Measurements from ENCODE around the gene CHST12.
A peak's percentile ranks its signal among the peaks of the same experiment; 100 is the strongest.
"Not testable (repeated sequence)": the region's sequence is repeated elsewhere in the genome, so short reads cannot be mapped to it uniquely, and the experiment has no call there.

Gene CHST12

DNA sequence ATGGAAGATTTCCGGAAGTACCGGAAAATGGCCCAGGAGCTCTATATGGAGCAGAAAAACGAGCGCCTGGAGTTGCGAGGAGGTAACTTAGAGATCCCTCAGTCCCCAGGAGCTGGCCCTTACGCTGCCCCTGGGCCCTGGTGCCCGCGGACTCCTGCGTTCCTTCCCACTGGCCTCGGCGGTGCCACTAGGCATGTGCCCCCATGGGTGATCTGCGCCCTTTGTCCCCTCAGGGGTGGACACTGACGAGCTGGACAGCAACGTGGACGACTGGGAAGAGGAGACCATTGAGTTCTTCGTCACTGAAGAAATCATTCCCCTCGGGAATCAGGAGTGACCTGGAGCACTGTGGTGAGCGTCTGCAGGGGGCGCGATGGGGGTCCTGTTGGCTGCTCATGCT lies 24.2 kb upstream of the CHST12 start:
- DNase-seq: no peak

DNA sequence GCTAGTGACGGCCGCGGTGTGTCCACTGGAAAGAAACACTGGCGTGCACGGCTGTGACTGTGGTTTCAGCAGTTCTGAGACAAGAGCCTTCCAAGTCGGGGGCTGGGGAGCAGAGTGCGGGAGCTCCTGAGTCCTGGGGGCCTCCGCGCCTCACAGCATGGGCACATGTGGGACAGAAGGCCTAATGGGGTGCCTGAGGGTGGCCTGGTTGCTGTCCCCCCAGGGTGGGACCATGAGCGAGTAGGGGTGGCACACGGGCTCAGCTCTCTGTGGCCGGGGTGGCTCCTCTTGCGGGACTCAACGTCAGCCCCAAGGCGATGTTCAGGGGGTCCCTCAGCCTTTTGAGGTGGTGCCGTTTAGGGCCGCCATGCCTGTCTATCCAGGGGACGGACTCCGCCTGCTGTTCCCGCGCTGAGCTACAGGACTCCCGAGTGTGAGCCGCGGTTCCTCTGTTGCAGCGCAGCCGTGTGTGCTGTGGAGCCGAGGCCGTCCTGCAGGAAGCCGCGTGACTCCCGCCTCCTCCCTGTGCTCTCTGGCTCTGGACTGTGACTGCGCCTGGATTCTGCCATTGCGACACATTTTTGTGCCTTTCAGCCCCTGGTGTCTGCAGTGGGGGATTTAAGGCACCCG lies 23.5 kb upstream of the CHST12 start:
- DNase-seq: no peak

DNA sequence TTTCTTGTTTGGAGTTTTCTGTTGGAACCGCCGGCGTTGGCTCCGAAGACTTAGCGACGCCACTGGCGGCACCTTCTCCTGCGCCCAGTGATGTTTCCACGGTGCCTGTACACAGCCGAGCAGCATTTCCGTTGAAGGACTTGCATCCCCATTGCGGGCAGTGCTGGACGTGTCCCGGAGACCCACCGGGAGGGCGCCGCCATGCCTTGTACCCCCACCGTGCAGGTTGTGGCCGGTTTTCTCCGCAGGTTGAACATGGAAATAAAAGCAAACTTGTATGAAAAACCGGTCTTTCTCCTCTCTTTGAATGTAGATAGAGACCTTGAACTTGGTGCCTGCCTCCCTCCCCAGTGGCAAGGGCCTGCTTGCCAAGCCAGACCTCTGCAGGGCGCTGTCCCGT lies 22.9 kb upstream of the CHST12 start:
- no peak for DNase-seq

DNA sequence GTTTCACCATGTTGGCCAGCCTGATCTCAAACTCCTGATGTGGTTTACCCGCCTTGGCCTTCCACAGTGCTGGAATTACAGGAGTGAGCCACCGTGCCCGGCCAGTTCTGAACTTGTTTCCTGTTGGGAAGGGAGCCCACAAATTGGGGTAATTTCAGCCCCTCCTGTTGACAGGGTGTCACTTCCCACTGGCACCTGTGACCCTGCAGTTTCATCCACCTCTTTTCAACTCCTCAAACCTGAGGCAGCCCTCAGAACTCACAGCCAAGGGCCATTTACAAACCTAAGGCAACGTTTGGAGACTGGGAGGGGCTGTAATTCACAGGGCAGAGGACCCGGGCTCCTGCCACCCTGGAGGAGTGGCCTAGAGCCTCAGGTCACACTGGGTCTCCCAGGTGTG lies 22.2 kb upstream of the CHST12 start:
- no peak for DNase-seq

DNA sequence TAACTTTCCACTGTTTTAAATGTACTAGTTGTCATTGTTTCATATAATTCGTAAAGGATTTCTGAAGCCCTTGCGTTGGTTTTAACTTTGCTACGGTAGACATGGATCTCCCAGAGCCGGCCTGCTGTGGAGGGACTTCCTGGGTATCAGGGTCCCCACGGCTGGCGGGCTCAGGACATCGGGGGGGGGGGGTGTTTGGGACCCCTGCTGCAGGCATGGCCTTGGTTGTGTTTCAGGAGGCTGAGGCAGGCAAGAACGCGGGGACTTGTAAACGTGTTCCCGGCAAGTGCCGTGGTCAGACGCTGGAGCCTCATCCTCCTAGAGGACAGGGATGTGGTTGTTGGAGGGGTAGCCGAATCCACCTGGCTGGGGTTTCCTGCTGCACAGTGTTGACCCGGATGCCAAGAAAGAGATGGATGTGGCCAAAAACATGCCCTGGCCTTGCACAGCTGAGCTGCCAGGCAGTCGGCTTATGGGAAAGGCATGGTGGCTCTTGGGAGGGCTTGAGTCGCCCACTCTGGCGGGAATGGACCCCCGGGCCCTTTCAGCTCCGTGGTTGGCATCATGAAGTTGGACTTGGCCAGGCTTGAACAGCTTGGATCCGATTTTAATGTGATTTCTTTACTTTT lies 21.4 kb upstream of the CHST12 start:
- DNase-seq: no peak

DNA sequence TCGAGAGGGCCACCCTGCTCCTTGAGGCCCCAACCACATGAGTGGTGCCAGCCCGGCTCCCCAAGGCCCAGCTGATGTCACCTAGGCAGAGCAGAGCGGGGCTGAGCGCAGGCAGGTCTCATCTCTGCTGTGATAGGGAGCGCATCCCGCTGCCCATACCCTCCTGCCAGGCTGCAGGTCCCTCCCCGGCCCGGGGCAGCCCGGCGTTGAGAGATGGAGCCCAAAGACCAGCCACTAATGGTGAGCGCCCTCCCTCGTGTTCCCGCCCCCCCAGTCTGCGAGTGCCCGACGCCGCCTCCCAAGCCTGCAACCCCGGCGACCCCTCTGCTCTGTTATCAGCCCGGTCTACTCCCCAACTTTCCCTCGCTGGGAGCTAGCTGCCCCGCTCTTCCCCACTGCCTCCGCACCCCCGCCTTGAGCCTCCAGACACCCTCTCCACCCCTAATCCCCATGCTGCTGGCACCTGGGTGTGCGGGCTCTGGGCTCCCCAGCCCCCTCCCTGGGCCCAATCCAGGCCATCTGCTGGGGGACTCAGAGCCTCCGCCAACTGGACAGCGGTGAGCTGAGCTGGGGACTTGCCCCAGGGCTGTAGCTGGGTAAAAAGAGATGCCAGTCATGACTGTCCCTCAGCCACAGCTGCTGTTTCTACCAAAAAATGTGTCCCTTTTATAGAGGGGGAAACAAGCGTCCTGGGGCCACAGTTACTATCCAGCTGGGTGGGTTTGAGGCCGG lies 19.7 kb upstream of the CHST12 start:
- DNase-seq: no peak

DNA sequence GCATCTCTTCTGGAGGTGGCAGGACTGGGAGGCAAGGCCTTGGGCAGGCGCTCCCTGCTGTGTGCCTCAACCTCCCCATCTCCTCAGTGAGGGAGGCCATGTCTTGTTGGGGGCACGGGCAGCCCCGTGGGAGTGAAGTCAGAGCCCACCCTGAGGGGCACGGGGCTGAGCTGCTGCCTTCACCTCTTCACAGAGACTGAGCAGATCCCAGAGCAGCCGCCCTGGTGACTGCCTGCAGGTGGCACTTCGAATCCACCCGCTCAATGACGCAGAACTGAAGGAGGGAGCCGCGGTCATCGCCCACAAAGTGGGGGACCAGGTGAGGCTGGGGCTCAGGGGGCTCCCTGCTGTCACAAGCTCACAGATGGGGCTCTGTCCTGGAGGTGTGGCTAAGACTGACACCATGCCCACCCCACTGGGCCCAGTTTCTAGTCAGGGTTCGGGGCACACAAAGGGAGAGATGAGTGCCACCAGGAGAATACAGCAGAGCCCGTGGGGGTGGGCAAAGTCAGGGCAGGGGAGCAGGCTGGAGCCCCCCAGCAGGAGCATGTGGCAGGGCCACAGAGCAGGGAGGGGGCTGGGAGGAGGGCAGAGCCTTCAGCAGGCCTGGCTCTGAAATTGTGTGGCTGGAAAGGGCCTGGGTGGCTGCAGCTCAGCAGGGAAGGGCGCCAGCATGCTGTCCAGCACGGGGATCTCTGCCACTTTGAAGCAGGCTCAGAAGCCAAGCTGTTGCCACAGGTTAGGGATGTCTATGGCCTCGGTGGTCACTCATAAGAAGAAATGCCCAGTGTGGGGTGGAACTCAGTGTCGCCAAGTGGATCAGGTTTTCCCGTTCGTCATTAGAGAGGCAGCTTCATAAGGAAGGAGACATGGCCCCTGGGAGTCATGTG lies 18.8 kb upstream of the CHST12 start:
- no peak for DNase-seq

GRCh38 chr7:2386122-2386521 lies 17.3 kb upstream of the CHST12 start:
- not testable (repeated sequence) for DNase-seq

DNA sequence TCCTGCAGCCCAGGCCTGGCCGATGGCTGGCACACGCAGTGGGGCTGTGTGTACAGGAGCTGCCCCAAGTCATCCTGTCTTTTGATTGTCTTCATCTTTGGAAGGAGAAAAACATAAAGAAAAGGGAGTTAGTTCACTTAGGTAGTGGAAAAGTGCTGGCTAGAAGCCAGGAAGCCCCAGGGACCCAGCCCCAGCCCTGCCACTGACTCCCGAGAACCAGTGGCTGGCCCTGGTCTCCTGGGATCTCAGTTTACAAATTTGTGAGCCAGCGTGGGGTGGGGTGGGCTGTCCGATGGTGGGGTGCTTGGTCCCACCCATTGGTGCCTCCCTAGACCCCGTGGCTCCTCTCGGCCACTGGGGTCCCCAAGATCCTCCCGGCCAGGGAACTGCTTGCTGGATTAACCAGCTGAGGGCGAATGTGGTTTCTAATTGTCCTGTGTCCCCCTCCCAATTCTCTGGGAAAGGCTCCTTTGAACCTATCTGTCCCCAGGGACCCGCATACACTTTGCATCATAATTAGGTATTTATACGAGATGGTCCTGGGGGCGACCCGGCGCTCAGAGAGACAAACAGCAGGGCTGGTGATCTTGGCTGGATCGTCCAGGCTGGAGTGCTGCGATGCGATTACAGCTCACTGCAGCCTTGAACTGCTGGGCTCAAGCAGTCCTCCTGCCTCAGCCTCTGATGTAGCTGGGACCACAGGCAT lies 16.3 kb upstream of the CHST12 start:
- DNase-seq: no peak

GRCh38 chr7:2387897-2388636 lies 15.3 kb upstream of the CHST12 start:
- DNase-seq: no peak

GRCh38 chr7:2388637-2388954 lies 14.8 kb upstream of the CHST12 start:
- no peak for DNase-seq

- peak; percentile 46 for DNase-seq
Measured at GRCh38 chr7:2390020-2390816, 13.2 kb upstream of the CHST12 start.

- no peak for DNase-seq
Measured at GRCh38 chr7:2393706-2394105, 9.7 kb upstream of the CHST12 start.

- DNase-seq: no peak
Measured at GRCh38 chr7:2394566-2395082, 8.8 kb upstream of the CHST12 start.

GRCh38 chr7:2398506-2398905 lies 4.9 kb upstream of the CHST12 start:
- no peak for DNase-seq

GRCh38 chr7:2399848-2400587 lies 3.4 kb upstream of the CHST12 start:
- DNase-seq: peak; percentile 94

GRCh38 chr7:2402687-2403013 lies 761 bp upstream of the CHST12 start:
- no peak for DNase-seq

GRCh38 chr7:2403718-2404648 lies 572 bp downstream of the CHST12 start:
- DNase-seq: peak; percentile 42

DNA sequence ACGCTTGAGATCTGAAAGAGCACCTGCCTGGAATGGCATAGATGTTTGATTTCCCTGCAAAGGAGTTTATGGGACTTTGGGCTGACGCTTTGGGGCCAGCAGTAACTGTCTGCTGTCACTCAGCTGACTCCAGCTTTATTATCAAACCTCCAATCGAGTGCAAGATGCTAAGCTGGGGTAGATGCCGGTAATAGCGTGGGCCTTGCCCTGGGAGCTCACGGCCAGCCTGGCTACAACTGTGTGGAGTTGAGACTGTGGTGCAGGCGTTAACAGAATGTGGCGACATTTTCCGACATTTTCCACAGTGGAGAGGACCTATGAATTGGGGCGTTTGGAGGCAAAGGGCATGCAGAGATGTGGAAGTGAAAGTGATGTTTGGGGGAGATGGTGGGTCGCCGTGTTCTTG lies 1.3 kb downstream of the CHST12 start:
- peak; percentile 69 for DNase-seq
